H9 (cell line): ENCODE results near the gene PAK6. TPM values are rescaled to one million over a fixed set of nuclear protein-coding genes. Genes with fewer than 3 reads are reported as not detected.

Experiments used
- DNase-seq: peaks from one replicate; pipeline ENCODE4 v3.0.0-alpha.2; 2017
- H2AFZ ChIP-seq: one replicate; pipeline ENCODE4 v1.6.1; 2013; ENCODE audit warnings: mild to moderate bottlenecking, low read length, control low read depth, moderate library complexity
- H2AK5ac ChIP-seq: 2 replicates; pipeline ENCODE4 v1.6.1; 2013; ENCODE audit warnings: low read length, control low read depth, mixed read lengths; ENCODE audit not compliant: insufficient read length
- H2BK120ac ChIP-seq: one replicate; pipeline ENCODE4 v1.6.1; 2013; ENCODE audit warnings: low read depth, mild to moderate bottlenecking, low read length, control low read depth, inconsistent platforms; ENCODE audit not compliant: poor library complexity, severe bottlenecking
- H2BK12ac ChIP-seq: 2 replicates; pipeline ENCODE4 v1.6.1; 2013; ENCODE audit warnings: low read length, control low read depth, mixed read lengths, low read depth; ENCODE audit not compliant: insufficient read length
- H2BK15ac ChIP-seq: 2 replicates; pipeline ENCODE4 v1.6.1; 2013; ENCODE audit warnings: low read depth, low read length, control low read depth
- H2BK20ac ChIP-seq: one replicate; pipeline ENCODE4 v1.6.1; 2013; ENCODE audit warnings: low read depth, mild to moderate bottlenecking, low read length, control low read depth, inconsistent platforms; ENCODE audit not compliant: poor library complexity, severe bottlenecking
- H2BK5ac ChIP-seq: 2 replicates; pipeline ENCODE4 v1.6.1; 2013; ENCODE audit warnings: low read length, control low read depth, mixed read lengths; ENCODE audit not compliant: insufficient read length
- H3K14ac ChIP-seq: 2 replicates; pipeline ENCODE4 v1.6.1; 2013; ENCODE audit warnings: low read length, control low read depth; ENCODE audit not compliant: insufficient read depth
- H3K18ac ChIP-seq: 2 replicates; pipeline ENCODE4 v1.6.1; 2013; ENCODE audit warnings: low read depth, mild to moderate bottlenecking, mixed read lengths, low read length, control low read depth; ENCODE audit not compliant: insufficient read length
- H3K23ac ChIP-seq: 2 replicates; pipeline ENCODE4 v1.6.1; 2013; ENCODE audit warnings: low read length, control low read depth, mixed read lengths, low read depth; ENCODE audit not compliant: insufficient read length
- H3K23me2 ChIP-seq: 2 replicates; pipeline ENCODE4 v1.6.1; 2013; ENCODE audit warnings: low read depth, mild to moderate bottlenecking, mixed read lengths, low read length, control low read depth; ENCODE audit not compliant: insufficient read length, poor library complexity, severe bottlenecking
- H3K27ac ChIP-seq: 2 replicates; pipeline ENCODE4 v1.5.1; 2013; ENCODE audit warnings: low read length, control low read depth, mixed read lengths, low read depth; ENCODE audit not compliant: insufficient read length
- H3K27me3 ChIP-seq: 2 replicates; pipeline ENCODE4 v1.6.1; 2013; ENCODE audit warnings: low read length, control low read depth, inconsistent platforms; ENCODE audit not compliant: insufficient read depth
- H3K4ac ChIP-seq: 2 replicates; pipeline ENCODE4 v1.6.1; 2013; ENCODE audit warnings: low read depth, mild to moderate bottlenecking, control low read depth, inconsistent platforms, low read length, moderate library complexity
- H3K4me1 ChIP-seq: 2 replicates; pipeline ENCODE4 v1.6.1; 2013; ENCODE audit warnings: low read length, control low read depth, inconsistent platforms; ENCODE audit not compliant: insufficient read depth
- H3K4me2 ChIP-seq: 2 replicates; pipeline ENCODE4 v1.6.1; 2013; ENCODE audit warnings: low read length, control low read depth, mixed read lengths; ENCODE audit not compliant: insufficient read length, insufficient read depth
- H3K56ac ChIP-seq: 2 replicates; pipeline ENCODE4 v1.6.1; 2013; ENCODE audit warnings: low read depth, mild to moderate bottlenecking, mixed read lengths, low read length, control low read depth; ENCODE audit not compliant: insufficient read length
- H3K79me1 ChIP-seq: 2 replicates; pipeline ENCODE4 v1.6.1; 2013; ENCODE audit warnings: low read depth, mild to moderate bottlenecking, moderate library complexity, low read length, control low read depth, inconsistent platforms; ENCODE audit not compliant: insufficient read depth, poor library complexity, severe bottlenecking
- H3K79me2 ChIP-seq: 2 replicates; pipeline ENCODE4 v1.6.1; 2013; ENCODE audit warnings: low read length, control low read depth, inconsistent platforms; ENCODE audit not compliant: insufficient read depth
- H3K9ac ChIP-seq: 2 replicates; pipeline ENCODE4 v1.6.1; 2013; ENCODE audit warnings: low read length, control low read depth, mixed read lengths; ENCODE audit not compliant: insufficient read length; ENCODE audit errors: extremely low read depth
- H3K9me3 ChIP-seq: one replicate; pipeline ENCODE4 v1.6.1; 2013; ENCODE audit warnings: low read depth, low read length, inconsistent platforms; ENCODE audit not compliant: control insufficient read depth
- H3T11ph ChIP-seq: one replicate; pipeline ENCODE4 v1.6.1; 2013; ENCODE audit warnings: mild to moderate bottlenecking, low read length, control low read depth, inconsistent platforms
- H4K20me1 ChIP-seq: one replicate; pipeline ENCODE4 v1.6.1; 2013; ENCODE audit not compliant: control insufficient read depth, insufficient read length, insufficient read depth
- H4K5ac ChIP-seq: 2 replicates; pipeline ENCODE4 v1.6.1; 2013; ENCODE audit warnings: low read depth, mild to moderate bottlenecking, mixed read lengths, low read length, control low read depth; ENCODE audit not compliant: insufficient read length
- H4K8ac ChIP-seq: replicated peaks from 2 replicates; pipeline ENCODE4 v1.6.1; 2013; ENCODE audit warnings: low read length, control low read depth, mixed read lengths, low read depth; ENCODE audit not compliant: insufficient read length
- H4K91ac ChIP-seq: 2 replicates; pipeline ENCODE4 v1.6.1; 2013; ENCODE audit warnings: low read depth, mild to moderate bottlenecking, moderate library complexity, mixed read lengths, low read length, control low read depth; ENCODE audit not compliant: insufficient read length
- H3K27ac Mint-ChIP-seq, 3 experiments: 2 replicates in 2 of 3; 3 replicates in 1 of 3; pipeline ENCODE4 v1.8.0; 2020 to 2021; ENCODE audit warnings: mixed read lengths in 3 of 3, mild to moderate bottlenecking in 1 of 3, moderate library complexity in 1 of 3
- H3K27me3 Mint-ChIP-seq: 2 replicates; pipeline ENCODE4 v1.8.0; 2021; ENCODE audit warnings: low read depth, mild to moderate bottlenecking, moderate library complexity, mixed read lengths
- H3K36me3 Mint-ChIP-seq, 3 experiments: 2 replicates in 2 of 3; 3 replicates in 1 of 3; pipeline ENCODE4 v1.8.0; 2020 to 2021; ENCODE audit warnings: low read depth in 3 of 3, mixed read lengths in 3 of 3; ENCODE audit not compliant: insufficient read depth in 1 of 3
- H3K4me1 Mint-ChIP-seq, 2 experiments: 2 replicates each; pipeline ENCODE4 v1.8.0; 2020; ENCODE audit warnings: mixed read lengths in 2 of 2
- H3K4me3 Mint-ChIP-seq, 2 experiments: 2 replicates in 1 of 2; 3 replicates in 1 of 2; pipeline ENCODE4 v1.8.0; 2020 to 2021; ENCODE audit warnings: mild to moderate bottlenecking in 2 of 2, mixed read lengths in 2 of 2, moderate library complexity in 1 of 2
- H3K9me3 Mint-ChIP-seq, 2 experiments: 2 replicates in 1 of 2; 3 replicates in 1 of 2; pipeline ENCODE4 v1.8.0; 2020; ENCODE audit warnings: mild to moderate bottlenecking in 2 of 2, mixed read lengths in 2 of 2, moderate library complexity in 1 of 2
- WGBS: extraction: QIAGEN DNeasy Blood & Tissue Kit; methylation state at CpG from one replicate; pipeline ENCODE4 v1.1.7; 2013; ENCODE audit warnings: missing lambda C conversion rate, low lambda C conversion rate, mixed read lengths; ENCODE audit not compliant: insufficient read length; ENCODE audit errors: extremely low coverage; 5-methylcytosine and 5-hydroxymethylcytosine counted together
- total RNA-seq: library from RNA; stranded (reverse); gene quantifications from 2 replicates; pipeline ENCODE4 v1.2.1, GENCODE V29; 2021
- TF ChIP-seq, protein P1 (sequence below): fragments of 200-600 bp; sonication (generic); conservative IDR thresholded peaks from 3 replicates; pipeline ENCODE4 v1.8.0; 2021; ENCODE audit warnings: antibody characterized with exemption, mild to moderate bottlenecking

Gene PAK6
- total RNA-seq, 1 experiment from 2014 or later = 7.4 TPM

DNA sequence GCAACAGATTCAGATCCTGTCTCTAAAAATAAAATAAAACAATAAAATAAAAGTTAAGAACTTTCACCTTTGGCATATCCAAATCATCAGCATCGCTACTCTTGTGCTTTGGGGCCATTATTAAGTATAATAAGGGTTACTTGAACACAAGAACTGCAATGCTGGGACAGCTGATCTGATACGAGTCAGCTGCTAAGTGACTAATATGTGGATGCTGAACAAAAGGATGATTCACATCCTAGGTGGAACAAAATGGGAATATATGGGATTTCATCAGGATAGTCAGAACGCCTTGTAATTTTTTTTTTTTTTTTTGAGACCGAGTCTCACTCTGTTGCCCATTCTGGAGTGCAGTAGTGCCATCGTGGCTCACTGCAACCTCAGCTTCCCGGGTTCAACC is 48.3 kb upstream of the PAK6 start:
- Mint-ChIP-seq H3K4me1 (no peaks in the 10 kb centered on the region), H3K4me3 (no peak overlapping the region), H3K9me3 (no peaks in the 10 kb centered on the region), H3K36me3 (peaks cover 40 to 77% (median 73%) of the 10 kb centered on the region in 3 experiments; a peak in 6 of 7 replicates), H3K27ac (no peak overlapping the region), H3K27me3 (no peaks in the 10 kb centered on the region)
- H3K23ac ChIP-seq = no peak overlapping the region
- no peak overlapping the region for H3K9ac ChIP-seq
- no peak overlapping the region for H3K56ac ChIP-seq
- no peak overlapping the region for H2BK20ac ChIP-seq
- no peak overlapping the region for H2BK120ac ChIP-seq
- peaks cover 5% of the 10 kb centered on the region for H3K79me1 ChIP-seq
- H3T11ph ChIP-seq = no peak overlapping the region
- H2AK5ac ChIP-seq = no peak overlapping the region
- no peak overlapping the region for H2BK5ac ChIP-seq
- no peak overlapping the region for H2BK15ac ChIP-seq
- TF ChIP-seq, protein P1, sequence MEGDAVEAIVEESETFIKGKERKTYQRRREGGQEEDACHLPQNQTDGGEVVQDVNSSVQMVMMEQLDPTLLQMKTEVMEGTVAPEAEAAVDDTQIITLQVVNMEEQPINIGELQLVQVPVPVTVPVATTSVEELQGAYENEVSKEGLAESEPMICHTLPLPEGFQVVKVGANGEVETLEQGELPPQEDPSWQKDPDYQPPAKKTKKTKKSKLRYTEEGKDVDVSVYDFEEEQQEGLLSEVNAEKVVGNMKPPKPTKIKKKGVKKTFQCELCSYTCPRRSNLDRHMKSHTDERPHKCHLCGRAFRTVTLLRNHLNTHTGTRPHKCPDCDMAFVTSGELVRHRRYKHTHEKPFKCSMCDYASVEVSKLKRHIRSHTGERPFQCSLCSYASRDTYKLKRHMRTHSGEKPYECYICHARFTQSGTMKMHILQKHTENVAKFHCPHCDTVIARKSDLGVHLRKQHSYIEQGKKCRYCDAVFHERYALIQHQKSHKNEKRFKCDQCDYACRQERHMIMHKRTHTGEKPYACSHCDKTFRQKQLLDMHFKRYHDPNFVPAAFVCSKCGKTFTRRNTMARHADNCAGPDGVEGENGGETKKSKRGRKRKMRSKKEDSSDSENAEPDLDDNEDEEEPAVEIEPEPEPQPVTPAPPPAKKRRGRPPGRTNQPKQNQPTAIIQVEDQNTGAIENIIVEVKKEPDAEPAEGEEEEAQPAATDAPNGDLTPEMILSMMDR = no peak
- no peaks in the 10 kb centered on the region for H3K27me3 ChIP-seq
- H4K5ac ChIP-seq = no peak overlapping the region
- H4K20me1 ChIP-seq = no peaks in the 10 kb centered on the region
- no peak overlapping the region for H3K4ac ChIP-seq
- H4K8ac ChIP-seq = no peak overlapping the region
- H2BK12ac ChIP-seq = no peak overlapping the region
- no peaks in the 10 kb centered on the region for H3K4me1 ChIP-seq
- no peaks in the 10 kb centered on the region for H3K23me2 ChIP-seq
- H3K9me3 ChIP-seq = no peaks in the 10 kb centered on the region
- WGBS = no CpG with 5 or more reads among the region's 6 CpGs
- H4K91ac ChIP-seq = no peak overlapping the region
- no peak overlapping the region for H2AFZ ChIP-seq
- no peak overlapping the region for H3K14ac ChIP-seq
- no peak overlapping the region for H3K27ac ChIP-seq
- DNase-seq = no peak
- no peak overlapping the region for H3K4me2 ChIP-seq
- no peak overlapping the region for H3K18ac ChIP-seq
- H3K79me2 ChIP-seq = no peaks in the 10 kb centered on the region
